Measurements from ENCODE around the gene G6PC3. TPM values are rescaled to one million over a fixed set of nuclear protein-coding genes. Genes with fewer than 3 reads are reported as not detected.

The G6PC3 gene
- total RNA-seq, 4 donors from 2014 or later: 41.4 to 104 (median 80.8) TPM

- no peak overlapping the region for H3K4me3 ChIP-seq (replicated peaks in 1 of 3)
- no peak for TF ChIP-seq CTCF (IDR thresholded peaks at IDR 0.05)
- TF ChIP-seq POLR2A (IDR thresholded peaks at IDR 0.05): no peak
- peak overlapping the region in 2 of 3 donors; percentile 13 to 19 for H3K27ac ChIP-seq
- WGBS, 2 donors: 88 to 89% methylated on average over 8 to 9 of the region's 9 CpGs
- H3K9me3 ChIP-seq: no peaks in the 10 kb centered on the region
- H3K36me3 ChIP-seq: peaks cover 4 to 8% of the 10 kb centered on the region in 2 donors
- peaks cover 39 to 59% of the 10 kb centered on the region in 2 donors for H3K4me1 ChIP-seq
- intact Hi-C loops (cut with DNase I): no loop called here
- H3K27me3 ChIP-seq: no peaks in the 10 kb centered on the region
- DNase-seq: no peak
These were observed 43.6 kb downstream of the G6PC3 start for GRCh38 chr17:44113868-44114840.

GRCh38 chr17:44115585-44116415 lies 45.3 kb downstream of the G6PC3 start:
- Histone ChIP-seq H3K4me3 (replicated peaks in 1 of 3) (no peak overlapping the region), H3K36me3 (peaks cover 4 to 8% of the 10 kb centered on the region in 2 donors), H3K27me3 (no peaks in the 10 kb centered on the region), H3K4me1 (peaks cover 39 to 59% of the 10 kb centered on the region in 2 donors), H3K9me3 (no peaks in the 10 kb centered on the region), H3K27ac (no peak overlapping the region)
- intact Hi-C loops (cut with DNase I): no loop called here
- WGBS, 2 donors: 59 to 61% methylated on average over 11 of the region's 11 CpGs
- no peak for TF ChIP-seq POLR2A (IDR thresholded peaks at IDR 0.05)
- TF ChIP-seq CTCF (IDR thresholded peaks at IDR 0.05): peak; percentile 18 to 65 (median 42)
- DNase-seq: peak in 1 of 2 donors; percentile 27

DNA sequence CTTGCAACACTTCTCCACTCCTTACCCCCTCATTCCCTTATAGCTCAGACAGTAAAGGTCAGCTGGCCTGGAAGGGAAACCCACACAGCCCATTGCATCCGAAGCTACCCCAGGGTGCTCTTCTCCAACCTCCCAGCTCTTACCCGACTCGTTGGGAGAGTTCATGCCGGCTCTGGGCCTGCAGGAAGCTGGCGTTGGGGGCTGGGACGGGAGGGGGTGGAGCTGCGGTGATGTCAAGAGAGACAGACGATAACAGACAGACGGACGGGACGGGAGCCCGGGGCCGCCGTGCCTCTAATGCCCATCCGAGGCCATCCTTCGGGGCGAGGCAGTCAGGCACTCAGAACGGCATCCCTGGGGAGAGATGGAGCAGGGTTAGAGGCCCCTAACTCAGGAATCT lies 46.8 kb downstream of the G6PC3 start:
- no peak overlapping the region for H3K27ac ChIP-seq
- peaks cover 38 to 59% of the 10 kb centered on the region in 2 donors for H3K4me1 ChIP-seq
- peaks cover 4 to 8% of the 10 kb centered on the region in 2 donors for H3K36me3 ChIP-seq
- TF ChIP-seq POLR2A (IDR thresholded peaks at IDR 0.05): no peak
- TF ChIP-seq CTCF (IDR thresholded peaks at IDR 0.05): no peak
- intact Hi-C loops (cut with DNase I): no loop called here
- WGBS, 2 donors: 76 to 90% methylated on average over 14 to 18 of the region's 18 CpGs
- DNase-seq: no peak
- H3K27me3 ChIP-seq: no peaks in the 10 kb centered on the region
- no peak overlapping the region for H3K4me3 ChIP-seq (replicated peaks in 1 of 3)
- H3K9me3 ChIP-seq: no peaks in the 10 kb centered on the region

GRCh38 chr17:44118427-44119050 lies 48.0 kb downstream of the G6PC3 start:
- no peak for TF ChIP-seq CTCF (IDR thresholded peaks at IDR 0.05)
- TF ChIP-seq POLR2A (IDR thresholded peaks at IDR 0.05): no peak
- Histone ChIP-seq H3K27ac (peak overlapping the region in 1 of 3 donors; percentile 41), H3K27me3 (no peaks in the 10 kb centered on the region), H3K4me3 (replicated peaks in 1 of 3) (no peak overlapping the region), H3K9me3 (no peaks in the 10 kb centered on the region), H3K36me3 (peaks cover 4 to 8% of the 10 kb centered on the region in 2 donors), H3K4me1 (peaks cover 37 to 49% of the 10 kb centered on the region in 2 donors)
- 82% methylated on average over 7 to 10 of the region's 10 CpGs for whole genome bisulfite sequencing, 2 donors
- no peak for DNase-seq
- intact Hi-C loops (cut with DNase I): no loop called here

Measured in thyroid gland (tissue), 4 donors.